Neural cell (in vitro differentiated cells): Measurements from ENCODE around the gene XPNPEP3.

Experiments used
- EP300 ChIP-seq: fragments of 450-650 bp; conservative IDR thresholded peaks from 2 replicates; pipeline ENCODE4 v1.6.1; 2014; ENCODE audit warnings: antibody characterized with exemption, mild to moderate bottlenecking, moderate library complexity; ENCODE audit not compliant: poor library complexity, severe bottlenecking
- EZH2 ChIP-seq: fragments of 200-600, 300-800 bp; shearing (Covaris generic), sonication (generic); IDR thresholded peaks from 2 replicates; pipeline ENCODE4 v1.6.1; 2014; ENCODE audit warnings: antibody characterized with exemption, low read length, borderline replicate concordance, mild to moderate bottlenecking; ENCODE audit not compliant: insufficient read depth, poor library complexity, severe bottlenecking
- MXI1 ChIP-seq: fragments of 450-650 bp; conservative IDR thresholded peaks from 2 replicates; pipeline ENCODE4 v1.6.1; 2014; ENCODE audit warnings: antibody characterized with exemption, mild to moderate bottlenecking; ENCODE audit not compliant: poor library complexity, severe bottlenecking
- POLR2AphosphoS5 ChIP-seq: IDR thresholded peaks from 2 replicates; pipeline ENCODE4 v1.6.1; 2012
- RAD21 ChIP-seq: fragments of 450-650 bp; conservative IDR thresholded peaks from 2 replicates; pipeline ENCODE4 v1.6.1; 2014; ENCODE audit warnings: antibody characterized with exemption, mild to moderate bottlenecking, moderate library complexity
- SMC3 ChIP-seq: fragments of 450-650 bp; conservative IDR thresholded peaks from 2 replicates; pipeline ENCODE4 v1.6.1; 2014; ENCODE audit warnings: antibody characterized with exemption, mild to moderate bottlenecking, moderate library complexity; ENCODE audit not compliant: poor library complexity
- TAF1 ChIP-seq: IDR thresholded peaks from 2 replicates; pipeline ENCODE4 v1.6.1; 2012; ENCODE audit warnings: low read depth
- TF ChIP-seq, protein P1 (sequence below): fragments of 450-650 bp; IDR thresholded peaks from 2 replicates; pipeline ENCODE4 v1.5.1; 2014; ENCODE audit warnings: antibody characterized with exemption, mild to moderate bottlenecking, moderate library complexity; ENCODE audit not compliant: poor library complexity, severe bottlenecking
- TF ChIP-seq, protein P2 (sequence below): IDR thresholded peaks from 2 replicates; pipeline ENCODE4 v1.6.1; 2012; ENCODE audit warnings: borderline replicate concordance

DNA sequence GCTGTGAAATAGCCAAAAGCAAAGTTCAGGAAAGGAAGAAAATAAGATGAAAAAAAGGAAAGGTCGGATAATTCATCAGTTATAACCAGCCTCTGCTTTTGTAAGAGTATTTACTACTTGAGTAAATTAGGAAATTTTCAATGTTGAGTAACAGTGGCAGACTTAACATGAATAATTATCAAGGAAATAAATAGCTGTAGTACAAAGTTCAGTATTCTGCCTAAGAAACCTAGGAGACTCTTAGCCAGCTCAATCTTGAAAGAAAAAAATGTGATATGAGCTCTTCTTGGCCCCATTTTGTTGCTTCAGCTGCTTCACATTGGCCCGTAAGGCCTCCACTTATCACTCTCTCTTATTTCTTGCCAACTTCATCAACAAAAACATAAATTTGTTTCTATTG, 22.0 kb downstream of the XPNPEP3 start:
- TF ChIP-seq, protein P1, sequence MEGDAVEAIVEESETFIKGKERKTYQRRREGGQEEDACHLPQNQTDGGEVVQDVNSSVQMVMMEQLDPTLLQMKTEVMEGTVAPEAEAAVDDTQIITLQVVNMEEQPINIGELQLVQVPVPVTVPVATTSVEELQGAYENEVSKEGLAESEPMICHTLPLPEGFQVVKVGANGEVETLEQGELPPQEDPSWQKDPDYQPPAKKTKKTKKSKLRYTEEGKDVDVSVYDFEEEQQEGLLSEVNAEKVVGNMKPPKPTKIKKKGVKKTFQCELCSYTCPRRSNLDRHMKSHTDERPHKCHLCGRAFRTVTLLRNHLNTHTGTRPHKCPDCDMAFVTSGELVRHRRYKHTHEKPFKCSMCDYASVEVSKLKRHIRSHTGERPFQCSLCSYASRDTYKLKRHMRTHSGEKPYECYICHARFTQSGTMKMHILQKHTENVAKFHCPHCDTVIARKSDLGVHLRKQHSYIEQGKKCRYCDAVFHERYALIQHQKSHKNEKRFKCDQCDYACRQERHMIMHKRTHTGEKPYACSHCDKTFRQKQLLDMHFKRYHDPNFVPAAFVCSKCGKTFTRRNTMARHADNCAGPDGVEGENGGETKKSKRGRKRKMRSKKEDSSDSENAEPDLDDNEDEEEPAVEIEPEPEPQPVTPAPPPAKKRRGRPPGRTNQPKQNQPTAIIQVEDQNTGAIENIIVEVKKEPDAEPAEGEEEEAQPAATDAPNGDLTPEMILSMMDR: no peak
- TF ChIP-seq RAD21 (no peak), POLR2AphosphoS5 (no peak), SMC3 (no peak), EP300 (no peak), EZH2 (no peak), TAF1 (no peak), MXI1 (no peak)
- TF ChIP-seq, protein P2, sequence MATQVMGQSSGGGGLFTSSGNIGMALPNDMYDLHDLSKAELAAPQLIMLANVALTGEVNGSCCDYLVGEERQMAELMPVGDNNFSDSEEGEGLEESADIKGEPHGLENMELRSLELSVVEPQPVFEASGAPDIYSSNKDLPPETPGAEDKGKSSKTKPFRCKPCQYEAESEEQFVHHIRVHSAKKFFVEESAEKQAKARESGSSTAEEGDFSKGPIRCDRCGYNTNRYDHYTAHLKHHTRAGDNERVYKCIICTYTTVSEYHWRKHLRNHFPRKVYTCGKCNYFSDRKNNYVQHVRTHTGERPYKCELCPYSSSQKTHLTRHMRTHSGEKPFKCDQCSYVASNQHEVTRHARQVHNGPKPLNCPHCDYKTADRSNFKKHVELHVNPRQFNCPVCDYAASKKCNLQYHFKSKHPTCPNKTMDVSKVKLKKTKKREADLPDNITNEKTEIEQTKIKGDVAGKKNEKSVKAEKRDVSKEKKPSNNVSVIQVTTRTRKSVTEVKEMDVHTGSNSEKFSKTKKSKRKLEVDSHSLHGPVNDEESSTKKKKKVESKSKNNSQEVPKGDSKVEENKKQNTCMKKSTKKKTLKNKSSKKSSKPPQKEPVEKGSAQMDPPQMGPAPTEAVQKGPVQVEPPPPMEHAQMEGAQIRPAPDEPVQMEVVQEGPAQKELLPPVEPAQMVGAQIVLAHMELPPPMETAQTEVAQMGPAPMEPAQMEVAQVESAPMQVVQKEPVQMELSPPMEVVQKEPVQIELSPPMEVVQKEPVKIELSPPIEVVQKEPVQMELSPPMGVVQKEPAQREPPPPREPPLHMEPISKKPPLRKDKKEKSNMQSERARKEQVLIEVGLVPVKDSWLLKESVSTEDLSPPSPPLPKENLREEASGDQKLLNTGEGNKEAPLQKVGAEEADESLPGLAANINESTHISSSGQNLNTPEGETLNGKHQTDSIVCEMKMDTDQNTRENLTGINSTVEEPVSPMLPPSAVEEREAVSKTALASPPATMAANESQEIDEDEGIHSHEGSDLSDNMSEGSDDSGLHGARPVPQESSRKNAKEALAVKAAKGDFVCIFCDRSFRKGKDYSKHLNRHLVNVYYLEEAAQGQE: no peak
